CD1c-positive myeloid dendritic cell (primary cell): ENCODE measurements around the gene PIGU.
A peak's percentile ranks its signal among the peaks of the same experiment; 100 is the strongest.
"Not testable (repeated sequence)": the region's sequence is repeated elsewhere in the genome, so short reads cannot be mapped to it uniquely, and the experiment has no call there.

Experiments
- DNase-seq: peaks from one replicate; pipeline ENCODE4 v3.0.0-alpha.2; 2016; ENCODE audit errors: extremely low spot score

PIGU gene

DNA sequence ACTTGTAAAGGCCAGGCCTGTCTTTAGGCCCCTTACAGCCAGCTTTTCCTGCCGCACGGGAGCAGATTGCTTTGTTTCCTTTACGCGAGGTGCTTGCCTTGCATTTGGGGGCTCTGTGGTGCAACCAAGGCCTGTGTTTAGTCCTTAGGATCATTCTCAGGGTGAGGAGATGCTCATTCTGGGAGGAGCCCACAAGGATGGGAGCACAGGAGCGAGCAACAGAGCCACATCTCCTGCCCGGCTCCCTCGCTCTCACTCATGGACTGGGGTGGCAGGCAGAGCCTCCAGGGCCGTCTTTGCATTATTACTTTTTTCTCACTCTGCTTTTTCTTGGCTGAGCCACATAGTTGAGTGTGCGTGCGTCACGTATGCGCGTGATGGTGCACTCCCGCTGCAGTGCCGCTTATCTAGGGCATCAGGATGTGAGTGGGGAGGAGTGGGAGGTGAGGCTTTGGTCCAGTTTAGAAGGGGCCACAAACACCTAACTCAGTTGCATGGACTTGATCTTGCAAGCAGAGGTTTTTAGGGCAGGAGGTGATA, 141.5 kb downstream of the PIGU start:
- no peak for DNase-seq

DNA sequence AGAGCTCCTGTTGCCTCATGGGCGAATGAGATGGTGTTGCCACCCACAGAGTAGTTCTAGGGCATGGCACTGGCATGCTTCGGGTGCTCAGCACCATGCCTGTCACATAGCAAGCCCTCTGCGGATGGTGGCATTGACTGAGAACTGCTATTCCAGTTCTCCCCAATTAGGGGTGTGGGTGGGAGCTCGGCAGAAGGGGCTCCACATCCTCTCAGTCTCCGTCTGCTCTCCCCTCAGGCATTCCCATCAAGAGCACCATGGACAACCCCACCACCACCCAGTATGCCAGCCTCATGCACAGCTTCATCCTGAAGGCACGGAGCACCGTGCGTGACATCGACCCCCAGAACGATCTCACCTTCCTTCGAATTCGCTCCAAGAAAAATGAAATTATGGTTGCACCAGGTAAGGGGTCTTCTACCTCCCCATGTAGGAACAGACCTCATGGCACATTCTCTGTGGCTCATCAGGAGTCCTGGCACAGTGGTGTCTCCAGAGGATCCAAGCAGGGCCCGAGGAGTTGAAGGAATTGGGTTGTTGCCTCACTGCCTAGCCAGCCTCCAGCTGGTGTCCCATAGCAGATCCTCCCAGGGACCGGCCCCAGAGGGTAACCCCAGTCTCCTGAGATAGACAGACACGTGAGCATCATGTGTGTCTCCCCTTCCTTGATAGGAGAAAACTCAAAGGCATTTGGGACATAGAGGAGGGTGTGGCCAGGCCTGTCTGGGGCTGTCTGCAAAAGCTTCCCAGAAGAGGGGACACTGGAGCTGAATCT, 142.3 kb downstream of the PIGU start:
- DNase-seq = no peak

DNA sequence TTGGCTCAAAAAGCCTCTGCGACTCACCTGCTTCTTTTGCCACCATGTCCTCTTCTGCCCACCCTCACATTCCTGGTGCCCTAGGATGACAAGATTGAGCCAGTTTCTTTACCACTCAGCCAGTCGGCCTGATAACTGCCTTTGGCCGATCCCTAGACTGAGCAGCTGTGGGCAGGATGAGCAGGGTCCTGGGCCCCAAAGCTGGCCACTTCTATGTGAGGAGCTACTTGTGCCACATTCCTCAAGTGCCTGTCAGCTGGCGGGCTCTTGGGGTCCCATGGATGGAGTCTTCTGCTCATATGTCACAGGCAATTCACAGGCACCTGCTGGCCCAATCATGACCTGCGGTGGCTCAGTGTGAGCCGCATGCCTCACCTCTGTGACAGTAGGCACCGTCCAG, 144.1 kb downstream of the PIGU start:
- no peak for DNase-seq

DNA sequence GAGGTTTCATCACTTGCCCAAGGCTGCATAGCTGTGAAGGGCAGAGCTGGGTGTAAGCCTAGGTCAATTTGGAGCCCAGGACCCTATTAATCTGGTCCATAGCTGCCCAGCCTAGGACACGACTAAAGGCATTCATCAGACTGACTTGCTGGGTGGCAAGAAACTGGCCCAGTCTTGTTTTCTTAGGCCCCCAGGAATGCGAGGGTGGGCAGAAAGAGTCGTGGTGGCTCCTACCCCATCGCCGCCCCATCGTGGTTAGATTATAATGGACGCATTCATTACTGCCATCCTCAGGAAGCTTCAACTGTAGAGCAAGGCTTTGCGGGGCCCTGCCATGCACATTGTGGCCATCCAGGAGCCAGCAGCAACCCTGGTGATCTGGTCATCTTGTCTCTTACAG, 144.6 kb downstream of the PIGU start:
- no peak for DNase-seq

DNA sequence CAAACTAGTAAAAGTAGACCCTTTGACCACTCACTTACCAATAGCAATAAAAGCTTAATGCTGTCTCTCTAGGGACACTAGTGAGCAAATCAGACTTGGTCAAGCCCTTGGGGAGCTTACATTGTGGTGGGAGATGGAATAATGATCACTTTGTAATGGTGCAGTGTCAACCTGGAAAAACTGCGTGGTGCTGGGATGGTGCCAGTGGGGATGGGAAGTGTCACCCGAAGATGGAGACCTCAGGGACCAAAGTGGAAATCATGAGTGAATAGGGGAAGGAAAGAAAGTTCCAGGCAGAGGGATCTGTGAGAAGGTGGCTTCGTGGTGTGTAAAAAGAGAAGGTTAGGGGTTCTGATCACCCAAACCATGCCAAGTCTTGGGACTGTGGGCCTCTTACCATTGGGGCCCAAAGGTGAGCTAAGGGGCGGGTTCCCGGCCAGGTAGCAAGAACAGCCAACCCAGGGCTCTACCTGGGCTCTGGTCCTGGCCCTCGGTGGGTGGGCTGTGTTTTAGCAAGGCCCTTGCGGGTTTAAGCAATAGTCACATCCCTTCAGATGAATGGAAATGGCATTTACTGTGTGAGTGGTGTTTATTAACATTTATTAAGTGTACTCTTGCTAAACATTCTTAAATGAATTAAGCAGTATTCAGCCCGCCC, 145.2 kb downstream of the PIGU start:
- no peak for DNase-seq

DNA sequence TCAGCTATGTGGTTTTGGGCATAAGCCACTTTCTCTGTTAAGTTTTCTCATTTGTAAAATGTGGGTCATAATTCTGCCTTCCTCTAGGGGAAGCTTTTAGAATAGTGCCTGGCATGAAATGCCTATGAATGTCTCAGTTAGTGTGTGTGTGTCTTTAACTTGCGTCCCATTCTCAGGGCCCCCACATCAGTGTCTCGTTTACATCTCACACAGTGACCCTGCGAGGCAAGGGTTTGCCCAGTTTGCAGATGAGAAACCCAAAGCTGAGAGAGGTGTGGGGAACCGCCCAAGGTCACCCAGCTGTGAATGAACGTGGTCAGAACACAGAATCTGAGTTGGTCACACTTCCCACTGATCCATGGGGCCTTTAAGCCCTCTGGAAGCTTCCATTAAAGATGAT, 146.6 kb downstream of the PIGU start:
- no peak for DNase-seq

DNA sequence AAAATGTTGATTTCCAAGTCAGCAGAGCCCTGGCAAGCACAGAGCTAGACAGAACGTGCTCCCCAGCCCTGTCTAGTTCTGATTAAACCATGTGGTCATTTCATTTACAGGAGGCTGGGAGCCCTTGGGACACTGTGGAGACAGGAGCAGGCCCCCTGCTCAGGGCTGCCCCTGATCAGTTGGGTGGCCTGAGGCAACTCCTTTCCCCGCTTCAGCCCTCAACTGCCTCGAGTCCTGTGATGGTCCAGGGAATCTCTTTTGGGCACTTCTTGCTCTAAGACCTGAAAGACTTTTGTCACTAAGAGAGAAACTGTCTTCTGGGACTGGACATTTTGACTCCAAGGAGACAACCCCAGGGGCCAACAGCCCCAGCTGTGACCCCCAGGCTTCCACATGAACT, 147.2 kb downstream of the PIGU start:
- no peak for DNase-seq

DNA sequence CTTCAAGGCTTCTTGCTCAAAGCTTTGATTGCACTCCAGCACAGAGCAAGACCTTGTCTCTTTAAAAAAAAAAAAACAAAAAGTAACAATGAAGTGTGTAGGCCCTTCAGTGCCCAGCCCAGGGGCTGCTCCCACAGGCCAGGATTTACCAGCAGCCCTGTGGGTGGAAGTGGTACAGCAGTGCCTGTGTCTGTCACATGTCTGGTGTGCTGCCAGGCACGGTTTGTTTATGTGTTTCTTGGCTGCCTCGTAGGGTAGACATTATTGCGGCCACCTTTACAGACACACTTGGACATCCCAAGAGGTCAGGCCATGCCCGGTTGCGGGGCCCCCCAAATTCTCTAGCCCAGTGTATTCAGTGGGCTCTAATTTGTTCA, 148.0 kb downstream of the PIGU start:
- no peak for DNase-seq

DNA sequence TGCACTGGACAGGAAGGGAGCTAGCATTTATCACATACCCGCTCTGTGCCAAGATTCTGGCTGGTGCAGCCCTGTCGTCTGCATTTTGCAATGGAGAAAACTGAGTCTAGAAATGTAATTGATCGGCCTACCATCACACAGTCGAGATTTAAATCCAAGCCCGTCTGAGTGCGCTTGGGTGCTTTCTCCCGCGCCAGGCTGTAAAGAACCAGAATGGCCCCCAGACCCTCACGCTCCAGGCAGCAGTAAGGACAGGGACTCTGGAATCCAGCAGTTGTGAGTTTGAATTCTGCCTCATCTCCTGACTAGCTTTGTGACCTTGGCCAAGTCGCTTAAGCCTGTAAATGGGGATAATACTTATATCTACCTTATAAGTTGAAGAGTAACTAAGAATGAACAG, 149.9 kb downstream of the PIGU start:
- no peak for DNase-seq

DNA sequence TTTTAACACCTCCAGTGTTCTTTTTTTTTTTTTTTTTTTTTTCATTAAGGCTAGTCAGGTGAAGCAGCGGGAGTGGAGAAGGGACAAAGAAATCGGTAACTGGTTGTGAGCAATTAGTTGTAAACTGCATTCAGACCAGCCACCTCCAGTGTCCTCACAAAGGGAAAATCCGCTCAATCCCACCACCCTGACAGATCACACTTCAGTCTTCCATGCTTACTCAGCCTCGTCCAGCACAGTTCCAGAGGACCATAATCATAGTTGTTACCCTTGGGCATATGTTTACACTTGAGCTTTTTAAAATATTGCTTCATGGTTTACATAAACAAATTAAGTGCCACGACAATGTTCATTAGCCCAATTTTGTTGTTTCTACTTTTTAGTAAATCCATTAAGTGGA, 150.4 kb downstream of the PIGU start:
- no peak for DNase-seq

DNA sequence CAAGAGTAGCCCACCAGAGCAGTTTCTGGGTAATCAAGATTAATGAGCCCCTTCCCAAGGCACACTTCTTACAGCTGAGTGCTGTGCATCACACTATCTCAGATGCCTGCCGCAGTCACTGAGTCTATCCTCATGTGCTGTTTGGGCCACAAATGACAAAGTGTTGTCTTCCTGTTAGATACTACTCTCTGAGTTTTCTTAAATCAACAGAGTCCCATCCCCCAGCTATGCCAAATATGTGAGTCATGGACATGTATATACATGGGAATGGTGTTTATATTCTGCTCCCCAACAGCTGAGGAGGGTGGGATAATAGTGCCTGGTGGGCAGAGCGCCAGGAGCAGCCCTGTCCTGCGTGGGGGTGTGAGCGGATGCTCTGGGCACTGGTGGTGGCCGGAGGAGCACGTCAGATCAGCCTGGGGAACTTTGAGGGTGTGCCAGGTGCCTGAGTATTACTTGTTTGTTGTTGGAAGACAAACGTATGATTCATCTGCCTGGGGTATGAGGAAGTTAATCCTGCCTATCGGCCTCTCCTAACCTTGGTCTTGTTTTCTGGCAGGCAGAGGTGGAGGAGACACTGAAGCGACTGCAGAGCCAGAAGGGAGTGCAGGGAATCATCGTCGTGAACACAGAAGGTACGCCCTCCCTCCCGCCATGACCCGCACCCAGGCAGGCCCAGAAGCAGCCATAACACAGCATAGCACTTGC, 151.0 kb downstream of the PIGU start:
- peak; percentile 7 for DNase-seq

DNA sequence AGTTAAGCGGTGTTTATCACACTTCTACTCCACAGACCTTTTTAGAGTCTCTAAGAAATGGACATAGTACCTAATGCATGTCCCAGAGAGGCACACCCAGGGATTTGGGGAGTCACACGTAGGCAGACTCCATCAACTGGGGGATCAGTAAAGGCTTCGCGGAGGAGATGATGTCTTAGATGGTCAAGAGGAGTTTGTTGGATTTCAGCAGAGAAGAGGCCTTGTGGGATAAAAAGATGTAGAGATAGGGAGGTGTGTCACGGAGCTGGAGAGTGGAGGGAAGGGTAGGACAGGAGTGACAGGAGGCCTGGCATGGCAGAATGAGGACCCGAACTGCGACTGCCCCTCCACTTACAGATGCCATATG, 151.6 kb downstream of the PIGU start:
- no peak for DNase-seq

DNA sequence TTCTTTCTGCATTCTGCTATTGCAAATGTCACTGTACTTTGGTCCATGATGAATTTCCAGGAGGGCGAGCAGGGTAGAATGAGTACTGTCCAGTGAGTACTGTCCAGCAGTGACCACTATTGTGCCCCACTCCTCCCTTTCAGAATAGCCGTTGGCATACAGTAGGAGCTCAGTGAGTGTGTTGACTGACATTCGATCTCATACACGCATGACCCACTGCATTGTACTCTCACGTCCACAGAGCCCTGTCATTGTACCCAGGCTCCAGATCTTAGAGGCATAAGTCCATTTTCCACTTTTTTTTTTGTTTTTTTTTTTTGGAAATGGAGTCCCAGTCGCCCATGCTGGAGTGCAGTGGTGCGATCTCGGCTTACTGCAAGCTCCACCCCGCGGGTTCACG, 152.5 kb downstream of the PIGU start:
- DNase-seq = no peak

DNA sequence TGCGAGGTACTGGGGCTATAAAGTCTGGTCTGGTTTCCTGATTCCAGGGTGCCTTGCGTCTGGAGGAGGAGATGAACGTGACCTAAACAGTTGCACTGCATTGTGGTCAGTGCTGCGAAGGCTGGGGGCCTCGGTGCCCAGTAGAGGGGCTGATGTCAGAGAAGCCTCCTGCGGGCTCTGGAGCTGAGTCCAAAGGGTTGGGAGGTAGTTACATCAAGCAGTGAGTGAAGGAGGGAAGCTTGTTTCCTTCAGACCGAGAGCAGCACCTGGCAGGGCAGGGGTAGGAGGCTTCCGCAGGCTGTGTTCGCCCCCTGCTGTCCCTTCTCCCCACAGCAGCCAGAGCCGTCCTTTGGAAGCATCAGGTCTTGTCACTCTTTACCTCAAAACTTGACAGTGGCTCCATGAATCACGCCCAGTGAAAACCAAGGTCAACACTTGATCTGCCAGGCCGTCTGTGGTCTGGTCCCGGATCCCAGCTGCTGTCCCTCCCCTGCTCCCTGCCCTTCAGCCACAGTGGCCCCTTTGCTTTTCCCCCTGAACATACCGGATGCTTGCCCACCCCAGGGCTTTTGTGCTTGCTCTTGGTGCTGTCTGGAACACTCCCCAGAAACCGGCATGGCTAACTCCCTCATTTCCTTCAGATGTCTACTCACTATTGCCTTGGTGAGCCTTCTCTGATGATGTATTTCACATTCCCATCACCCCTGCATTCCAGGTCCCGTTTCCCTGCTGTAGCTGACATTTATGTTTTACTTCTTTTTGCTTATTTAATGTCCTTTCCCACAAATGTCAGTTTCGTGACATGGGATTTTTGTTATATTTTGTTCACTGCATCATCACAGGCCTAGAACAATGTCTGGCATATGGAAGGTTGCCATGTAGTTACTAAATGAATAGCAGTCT, 153.7 kb downstream of the PIGU start:
- DNase-seq = peak; percentile 26

DNA sequence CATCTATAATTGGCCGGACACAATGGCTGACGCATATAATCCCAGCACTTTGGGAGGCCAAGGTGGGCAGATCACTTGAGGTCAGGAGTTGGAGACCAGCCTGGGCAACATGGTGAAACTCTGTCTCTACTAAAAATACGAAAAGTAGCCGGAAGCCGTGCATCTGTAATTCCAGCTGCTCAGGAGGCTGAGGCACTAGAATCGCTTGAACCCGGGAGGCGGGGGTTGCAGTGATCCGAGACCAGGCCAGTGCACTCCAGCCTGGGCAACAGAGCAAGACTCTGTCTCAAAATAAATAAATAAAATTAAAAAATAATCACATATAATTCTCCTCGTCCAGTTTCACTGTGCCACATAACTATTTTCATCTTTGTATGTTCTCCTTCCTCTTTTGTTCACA, 157.1 kb downstream of the PIGU start:
- DNase-seq = not testable (repeated sequence)

DNA sequence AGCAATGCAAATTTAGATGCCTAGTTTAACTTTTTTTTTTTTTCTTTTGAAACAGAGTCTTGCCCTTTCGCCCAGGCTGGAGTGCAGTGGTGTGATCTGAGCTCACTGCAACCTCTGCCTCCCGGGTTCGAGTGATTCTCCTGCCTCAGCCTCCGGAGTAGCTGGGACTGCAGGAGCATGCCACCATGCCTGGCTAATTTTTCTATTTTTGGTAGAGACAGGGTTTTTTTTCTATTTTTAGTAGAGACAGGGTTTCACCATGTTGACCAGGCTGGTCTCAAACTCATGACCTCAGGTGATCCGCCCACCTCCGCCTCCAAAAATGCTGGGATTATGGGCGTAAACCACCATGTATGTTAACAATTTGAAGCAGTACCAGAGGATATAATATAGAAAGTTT, 158.0 kb downstream of the PIGU start:
- DNase-seq = not testable (repeated sequence)

DNA sequence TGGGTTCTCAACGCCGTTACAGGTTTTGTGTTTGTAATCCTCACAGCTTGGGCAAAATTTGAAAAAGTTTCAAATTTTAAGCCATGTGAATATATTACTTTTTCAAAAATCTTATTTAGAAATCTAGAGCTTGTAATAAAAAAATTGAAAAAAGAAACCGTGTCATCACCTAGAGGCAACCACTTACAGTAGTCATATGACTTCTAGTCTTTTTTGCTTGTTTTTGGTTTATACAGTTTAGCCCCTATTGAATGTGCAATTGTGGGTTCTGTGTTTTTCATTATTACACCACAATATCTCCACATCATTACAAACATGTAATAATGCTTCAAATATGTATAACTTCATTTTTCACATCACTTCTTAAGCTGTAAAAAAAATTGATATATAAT, 159.8 kb downstream of the PIGU start:
- DNase-seq = no peak

DNA sequence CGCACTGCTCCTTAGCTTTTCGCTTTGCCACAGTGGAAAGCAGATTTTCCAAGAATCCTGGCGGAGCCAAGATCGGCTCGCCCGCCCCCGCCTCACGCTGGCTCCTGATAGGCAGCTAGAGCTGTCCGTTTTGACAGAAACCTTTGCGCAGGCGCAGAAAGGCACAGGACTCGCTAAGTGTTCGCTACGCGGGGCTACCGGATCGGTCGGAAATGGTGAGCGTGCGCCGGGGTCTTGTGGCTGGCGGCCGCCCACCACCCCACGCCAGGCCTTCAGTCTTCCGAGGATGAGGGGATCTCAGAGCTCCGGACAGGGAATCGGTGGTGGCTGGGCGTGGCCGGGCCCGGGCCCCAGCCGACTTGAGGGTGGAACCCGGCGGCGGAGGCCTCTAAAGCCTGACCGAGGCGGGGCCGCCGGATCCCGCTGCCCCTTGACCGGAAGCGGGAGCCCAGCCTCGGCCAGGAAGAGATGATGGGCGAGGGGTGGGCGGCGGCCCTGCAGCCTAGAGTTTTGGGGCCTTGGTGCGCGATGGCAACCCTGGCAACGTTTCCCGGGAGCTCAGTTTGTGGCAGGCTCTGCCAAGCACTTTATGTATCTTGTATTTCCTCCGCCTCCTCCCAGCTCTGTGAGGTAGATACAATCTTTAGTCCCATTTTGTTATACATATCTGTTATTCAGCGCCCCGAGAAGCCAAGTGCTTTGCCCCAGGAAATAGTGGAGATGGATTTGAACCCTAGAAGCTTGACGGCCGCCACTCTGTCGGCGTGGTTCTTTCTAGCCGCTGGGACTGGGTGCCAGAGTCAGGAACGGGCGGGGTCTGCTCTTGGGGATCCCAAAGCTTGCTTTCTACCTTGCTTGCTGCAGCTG, 160.4 kb downstream of the PIGU start, which contains the start of gene DYNLRB1:
DYNLRB1 (plus strand) TSS at position 176 of the 867 bp plus-strand sequence; CDS start at position 213, 37 bp downstream.
- DNase-seq = peak; percentile 99

DNA sequence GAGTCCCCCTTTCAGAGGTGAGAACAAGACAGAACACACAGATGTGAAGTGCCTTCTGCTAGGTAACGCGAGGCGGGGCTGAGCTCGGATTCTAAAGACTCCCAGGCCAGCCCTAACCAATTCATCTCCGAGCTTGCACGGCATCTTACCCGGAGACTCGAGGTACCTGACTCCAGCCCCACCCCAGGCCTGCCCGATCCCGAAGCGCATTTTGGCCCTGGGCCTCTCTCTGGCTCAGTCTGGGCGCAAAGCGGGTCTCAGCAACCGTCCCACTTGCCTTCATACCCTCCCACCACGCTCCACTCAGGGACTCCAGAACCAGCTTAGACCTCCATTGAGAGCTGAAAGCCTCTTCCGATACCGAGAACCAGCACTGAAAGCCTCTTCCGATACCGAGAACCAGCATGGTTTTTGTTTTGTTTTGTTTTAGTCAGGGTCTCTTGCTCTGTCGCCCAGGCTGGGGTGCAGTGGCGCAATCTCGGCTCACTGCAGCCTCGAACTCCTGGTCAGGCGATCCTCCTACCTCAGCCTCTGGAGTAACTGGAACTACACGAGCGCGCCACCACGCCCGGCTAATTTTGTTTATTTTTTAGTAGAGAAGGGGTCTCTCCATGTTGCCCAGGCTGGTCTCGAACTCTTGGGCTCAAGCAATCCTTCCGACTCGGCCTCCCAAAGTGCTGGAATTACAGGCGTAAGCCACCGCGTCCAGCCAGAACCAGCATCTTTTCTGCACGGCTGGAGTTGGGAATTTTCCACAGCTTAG, 161.2 kb downstream of the PIGU start:
- peak; percentile 24 for DNase-seq
